Loucy (cell line): Measurements from ENCODE around the gene HLA-DOB.

Experiments
- H2AFZ ChIP-seq: fragments of 200-600 bp; sonication (generic); 2 replicates; pipeline ENCODE4 v1.6.0; 2016; ENCODE audit warnings: antibody characterized with exemption, mild to moderate bottlenecking, low read length, moderate library complexity
- H3F3A ChIP-seq: fragments of 200-600 bp; 2 replicates; pipeline ENCODE4 v1.6.0; 2016; ENCODE audit warnings: antibody characterized with exemption, low read depth, mild to moderate bottlenecking
- H3K27me3 ChIP-seq: fragments of 200-600 bp; sonication (generic); 2 replicates; pipeline ENCODE4 v1.6.1; 2014; ENCODE audit warnings: low read length, mild to moderate bottlenecking; ENCODE audit not compliant: insufficient read depth, poor library complexity, severe bottlenecking
- H3K36me3 ChIP-seq: fragments of 200-600 bp; sonication (generic); 2 replicates; pipeline ENCODE4 v1.6.1; 2016; ENCODE audit warnings: low read length; ENCODE audit not compliant: insufficient read depth
- H3K4me1 ChIP-seq: fragments of 200-600 bp; sonication (generic); 2 replicates; pipeline ENCODE4 v1.5.1; 2014; ENCODE audit warnings: low read length, mild to moderate bottlenecking; ENCODE audit not compliant: insufficient read depth, poor library complexity, severe bottlenecking
- H3K4me2 ChIP-seq: fragments of 200-600 bp; sonication (generic); 2 replicates; pipeline ENCODE4 v1.6.0; 2014; ENCODE audit warnings: antibody characterized with exemption, low read length, low read depth, mild to moderate bottlenecking; ENCODE audit not compliant: poor library complexity, severe bottlenecking
- H3K4me3 ChIP-seq: fragments of 200-600 bp; sonication (generic); 2 replicates; pipeline ENCODE4 v1.5.1; 2014; ENCODE audit warnings: low read length, mild to moderate bottlenecking, mixed read lengths; ENCODE audit not compliant: poor library complexity, severe bottlenecking
- H3K79me2 ChIP-seq: fragments of 200-600 bp; sonication (generic); 2 replicates; pipeline ENCODE4 v1.6.1; 2014; ENCODE audit warnings: low read length; ENCODE audit not compliant: insufficient read depth
- H3K9ac ChIP-seq: fragments of 200-600 bp; sonication (generic); 2 replicates; pipeline ENCODE4 v1.6.0; 2014; ENCODE audit warnings: mild to moderate bottlenecking, low read depth, low read length, moderate library complexity; ENCODE audit not compliant: poor library complexity, severe bottlenecking
- H3K9me2 ChIP-seq: fragments of 200-600 bp; sonication (generic); replicated peaks from 2 replicates; pipeline ENCODE4 v1.6.1; 2016; ENCODE audit warnings: low read depth, low read length, mixed read lengths
- H3K9me3 ChIP-seq: fragments of 200-600 bp; sonication (generic); 2 replicates; pipeline ENCODE4 v1.6.1; 2014; ENCODE audit warnings: mild to moderate bottlenecking, antibody characterized with exemption, low read length, low read depth; ENCODE audit not compliant: insufficient read depth
- H4K20me1 ChIP-seq: fragments of 200-600 bp; sonication (generic); 2 replicates; pipeline ENCODE4 v1.6.0; 2014; ENCODE audit warnings: antibody characterized with exemption, low read length, mild to moderate bottlenecking; ENCODE audit not compliant: insufficient read depth, poor library complexity, severe bottlenecking
- CTCF ChIP-seq: fragments of 200-600 bp; sonication (generic); conservative IDR thresholded peaks from 2 replicates; pipeline ENCODE4 v1.5.1; 2014; ENCODE audit warnings: mild to moderate bottlenecking, antibody characterized with exemption, low read length
- EZH2phosphoT487 ChIP-seq: fragments of 200-600 bp; IDR thresholded peaks from 2 replicates; pipeline ENCODE4 v1.6.1; 2018; ENCODE audit warnings: antibody characterized with exemption, mild to moderate bottlenecking, moderate library complexity, borderline replicate concordance

Gene HLA-DOB

GRCh38 chr6:32849126-32849525, 32.3 kb upstream of the HLA-DOB start:
- peaks cover 67% of the 10 kb centered on the region for H3K4me1 ChIP-seq
- peak overlapping the region; percentile 99 for H3K4me2 ChIP-seq
- H3K27me3 ChIP-seq: no peaks in the 10 kb centered on the region

GRCh38 chr6:32847795-32848194, 31.0 kb upstream of the HLA-DOB start:
- H3K27me3 ChIP-seq: peaks cover 11% of the 10 kb centered on the region
- peak overlapping the region; percentile 100 for H3K9ac ChIP-seq
- TF ChIP-seq CTCF: peak; percentile 38
- no peak for TF ChIP-seq EZH2phosphoT487

More at GRCh38 chr6:32849126-32849525, 32.3 kb upstream of the HLA-DOB start:
- TF ChIP-seq EZH2phosphoT487 (no peak), CTCF (no peak)
- Histone ChIP-seq H3K9ac (peak overlapping the region; percentile 19), H2AFZ (no peak overlapping the region), H3F3A (peaks cover 18% of the 10 kb centered on the region), H3K36me3 (peaks cover 32% of the 10 kb centered on the region; the same call in 1 of the 2 replicates), H4K20me1 (peaks cover 37% of the 10 kb centered on the region), H3K4me3 (peak overlapping the region; percentile 97), H3K79me2 (peaks cover 80% of the 10 kb centered on the region), H3K9me2 (no peaks in the 10 kb centered on the region), H3K9me3 (no peaks in the 10 kb centered on the region)

GRCh38 chr6:32847004-32847403, 30.2 kb upstream of the HLA-DOB start:
- peaks cover 84% of the 10 kb centered on the region for H3K79me2 ChIP-seq
- TF ChIP-seq EZH2phosphoT487 (no peak), CTCF (no peak)
- peaks cover 74% of the 10 kb centered on the region for H3K4me1 ChIP-seq
- H3K9me2 ChIP-seq: no peaks in the 10 kb centered on the region
- H3K9me3 ChIP-seq: no peaks in the 10 kb centered on the region
- peak overlapping the region; percentile 99 for H3K4me2 ChIP-seq
- H3K4me3 ChIP-seq: peak overlapping the region; percentile 97
- peak overlapping the region; percentile 100 for H3K9ac ChIP-seq
- H3K36me3 ChIP-seq: peaks cover 39% of the 10 kb centered on the region; the same call in 1 of the 2 replicates
- peaks cover 21% of the 10 kb centered on the region for H3F3A ChIP-seq
- H4K20me1 ChIP-seq: peaks cover 35% of the 10 kb centered on the region
- H3K27me3 ChIP-seq: peaks cover 11% of the 10 kb centered on the region
- no peak overlapping the region for H2AFZ ChIP-seq

More at GRCh38 chr6:32847795-32848194, 31.0 kb upstream of the HLA-DOB start:
- H4K20me1 ChIP-seq: peaks cover 35% of the 10 kb centered on the region
- no peaks in the 10 kb centered on the region for H3K9me3 ChIP-seq
- no peaks in the 10 kb centered on the region for H3K9me2 ChIP-seq
- H3K4me3 ChIP-seq: peak overlapping the region; percentile 97
- H3K79me2 ChIP-seq: peaks cover 84% of the 10 kb centered on the region
- H3K4me1 ChIP-seq: peaks cover 70% of the 10 kb centered on the region
- H2AFZ ChIP-seq: no peak overlapping the region
- peaks cover 21% of the 10 kb centered on the region for H3F3A ChIP-seq
- H3K4me2 ChIP-seq: peak overlapping the region; percentile 99
- peaks cover 32% of the 10 kb centered on the region; the same call in 1 of the 2 replicates for H3K36me3 ChIP-seq
